ENCODE measurements around the gene SSBP3. TPM values are rescaled to one million over a fixed set of nuclear protein-coding genes. Genes with fewer than 3 reads are reported as not detected.
A peak's percentile ranks its signal among the peaks of the same experiment; 100 is the strongest.

Gene SSBP3
- total RNA-seq, 1 experiment from 2014 or later, result 115 TPM

- Mint-ChIP-seq H3K4me1 (peaks cover 26% of the 10 kb centered on the region), H3K4me3 (no peak overlapping the region), H3K36me3 (peaks cover 15% of the 10 kb centered on the region; the same call in 1 of the 2 replicates)
These were observed 180.1 kb downstream of the SSBP3 start for GRCh38 chr1:54225986-54226559.

GRCh38 chr1:54225378-54225777, 180.8 kb downstream of the SSBP3 start:
- TF ChIP-seq NR2C2 (CRISPR knock-in tag; IDR thresholded peaks at IDR 0.05) (no peak), ZNF671 (CRISPR knock-in tag; IDR thresholded peaks at IDR 0.05) (no peak), RELA (CRISPR knock-in tag; IDR thresholded peaks at IDR 0.05; ENCODE audit: borderline replicate concordance) (no peak), CREB1 (CRISPR knock-in tag; IDR thresholded peaks at IDR 0.05) (no peak)
- TF ChIP-seq, protein P1, sequence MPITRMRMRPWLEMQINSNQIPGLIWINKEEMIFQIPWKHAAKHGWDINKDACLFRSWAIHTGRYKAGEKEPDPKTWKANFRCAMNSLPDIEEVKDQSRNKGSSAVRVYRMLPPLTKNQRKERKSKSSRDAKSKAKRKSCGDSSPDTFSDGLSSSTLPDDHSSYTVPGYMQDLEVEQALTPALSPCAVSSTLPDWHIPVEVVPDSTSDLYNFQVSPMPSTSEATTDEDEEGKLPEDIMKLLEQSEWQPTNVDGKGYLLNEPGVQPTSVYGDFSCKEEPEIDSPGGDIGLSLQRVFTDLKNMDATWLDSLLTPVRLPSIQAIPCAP (CRISPR knock-in tag; IDR thresholded peaks at IDR 0.05), result no peak
- TF ChIP-seq, protein P2, sequence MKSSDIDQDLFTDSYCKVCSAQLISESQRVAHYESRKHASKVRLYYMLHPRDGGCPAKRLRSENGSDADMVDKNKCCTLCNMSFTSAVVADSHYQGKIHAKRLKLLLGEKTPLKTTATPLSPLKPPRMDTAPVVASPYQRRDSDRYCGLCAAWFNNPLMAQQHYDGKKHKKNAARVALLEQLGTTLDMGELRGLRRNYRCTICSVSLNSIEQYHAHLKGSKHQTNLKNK (CRISPR knock-in tag; IDR thresholded peaks at IDR 0.05), result no peak
- POLR2A ChIA-PET, result interaction anchor here (0.6 kb wide), 1 partner anchor 12 kb away, joined by 3 read pairs; no protein-coding TSS in a partner anchor
- ATAC-seq (no peak), DNase-seq (ENCODE audit: low spot score) (no peak)
- peaks cover 26% of the 10 kb centered on the region for H3K4me1 Mint-ChIP-seq
- no peaks in the 10 kb centered on the region for H3K9me3 Mint-ChIP-seq
- no peak overlapping the region for H3K4me3 Mint-ChIP-seq
- H3K27ac Mint-ChIP-seq, result peak overlapping the region; percentile 69; the same call in 1 of the 2 replicates
- H3K36me3 Mint-ChIP-seq, result peaks cover 10% of the 10 kb centered on the region; the same call in 1 of the 2 replicates
- H3K27me3 Mint-ChIP-seq (ENCODE audit: low read depth), result no peaks in the 10 kb centered on the region
- CTCF ChIA-PET, result no interaction called here

More at GRCh38 chr1:54225986-54226559, 180.1 kb downstream of the SSBP3 start:
- no peak overlapping the region for H3K27ac Mint-ChIP-seq
- ATAC-seq, result no peak
- H3K27me3 Mint-ChIP-seq (ENCODE audit: low read depth), result no peaks in the 10 kb centered on the region
- ChIA-PET POLR2A (interaction anchor here (0.6 kb wide), 1 partner anchor 13 kb away, joined by 3 read pairs; no protein-coding TSS in a partner anchor), CTCF (interaction anchor here (0.6 to 2.4 kb wide), 2 partner anchors 97 to 104 kb away, joined by 3 to 12 read pairs; no protein-coding TSS in a partner anchor)
- TF ChIP-seq GABPB1 (CRISPR knock-in tag; IDR thresholded peaks at IDR 0.05), result no peak
- TF ChIP-seq, protein P3, sequence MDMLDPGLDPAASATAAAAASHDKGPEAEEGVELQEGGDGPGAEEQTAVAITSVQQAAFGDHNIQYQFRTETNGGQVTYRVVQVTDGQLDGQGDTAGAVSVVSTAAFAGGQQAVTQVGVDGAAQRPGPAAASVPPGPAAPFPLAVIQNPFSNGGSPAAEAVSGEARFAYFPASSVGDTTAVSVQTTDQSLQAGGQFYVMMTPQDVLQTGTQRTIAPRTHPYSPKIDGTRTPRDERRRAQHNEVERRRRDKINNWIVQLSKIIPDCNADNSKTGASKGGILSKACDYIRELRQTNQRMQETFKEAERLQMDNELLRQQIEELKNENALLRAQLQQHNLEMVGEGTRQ (CRISPR knock-in tag; IDR thresholded peaks at IDR 0.05), result no peak
- TF ChIP-seq, protein P4, sequence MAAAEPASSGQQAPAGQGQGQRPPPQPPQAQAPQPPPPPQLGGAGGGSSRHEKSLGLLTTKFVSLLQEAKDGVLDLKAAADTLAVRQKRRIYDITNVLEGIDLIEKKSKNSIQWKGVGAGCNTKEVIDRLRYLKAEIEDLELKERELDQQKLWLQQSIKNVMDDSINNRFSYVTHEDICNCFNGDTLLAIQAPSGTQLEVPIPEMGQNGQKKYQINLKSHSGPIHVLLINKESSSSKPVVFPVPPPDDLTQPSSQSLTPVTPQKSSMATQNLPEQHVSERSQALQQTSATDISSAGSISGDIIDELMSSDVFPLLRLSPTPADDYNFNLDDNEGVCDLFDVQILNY (CRISPR knock-in tag; IDR thresholded peaks at IDR 0.05), result no peak
- TF ChIP-seq, protein P5, sequence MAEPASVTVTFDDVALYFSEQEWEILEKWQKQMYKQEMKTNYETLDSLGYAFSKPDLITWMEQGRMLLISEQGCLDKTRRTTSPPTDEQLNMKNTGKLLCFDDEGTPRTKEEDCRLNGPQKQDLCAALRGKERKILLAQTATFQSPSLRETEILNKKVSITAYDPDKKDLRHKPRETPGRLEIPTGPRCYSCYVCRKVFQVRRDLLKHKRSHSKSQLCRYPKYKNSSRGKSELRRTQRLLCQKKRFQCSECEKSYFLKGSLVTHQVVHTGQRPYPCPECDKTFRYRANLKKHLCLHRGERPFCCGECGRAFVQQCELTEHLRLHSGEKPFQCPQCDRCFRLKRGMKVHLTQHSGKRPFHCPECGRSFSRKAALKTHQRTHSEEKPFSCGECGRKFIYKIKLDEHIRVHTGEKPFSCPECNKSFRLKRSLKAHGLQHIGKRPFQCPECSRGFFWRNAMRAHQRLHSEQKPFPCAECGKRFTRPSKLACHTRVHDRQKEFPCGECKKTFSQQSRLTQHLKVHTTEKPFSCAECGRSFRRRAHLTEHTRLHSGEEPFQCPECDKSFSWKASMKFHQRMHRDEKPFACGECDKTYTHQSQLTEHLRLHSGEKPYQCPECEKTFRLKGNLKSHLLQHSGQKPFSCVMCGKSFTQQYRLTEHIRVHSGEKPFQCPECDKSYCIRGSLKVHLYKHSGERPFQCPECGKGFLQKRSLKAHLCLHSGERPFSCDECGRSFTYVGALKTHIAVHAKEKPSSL (CRISPR knock-in tag; conservative IDR thresholded peaks at IDR 0.05), result no peak
- no peak for TF ChIP-seq ATF1 (CRISPR knock-in tag; IDR thresholded peaks at IDR 0.05)
- TF ChIP-seq, protein P6, sequence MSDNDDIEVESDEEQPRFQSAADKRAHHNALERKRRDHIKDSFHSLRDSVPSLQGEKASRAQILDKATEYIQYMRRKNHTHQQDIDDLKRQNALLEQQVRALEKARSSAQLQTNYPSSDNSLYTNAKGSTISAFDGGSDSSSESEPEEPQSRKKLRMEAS (CRISPR knock-in tag; IDR thresholded peaks at IDR 0.05), result no peak
- no peak for TF ChIP-seq MYBL2 (CRISPR knock-in tag; IDR thresholded peaks at IDR 0.05)
- no peak for TF ChIP-seq NFYB (CRISPR knock-in tag; conservative IDR thresholded peaks at IDR 0.05; ENCODE audit: low read depth)
- TF ChIP-seq ZNF232 (CRISPR knock-in tag; IDR thresholded peaks at IDR 0.05), result no peak
- no peak for DNase-seq (ENCODE audit: low spot score)
- H3K9me3 Mint-ChIP-seq, result no peaks in the 10 kb centered on the region

DNA sequence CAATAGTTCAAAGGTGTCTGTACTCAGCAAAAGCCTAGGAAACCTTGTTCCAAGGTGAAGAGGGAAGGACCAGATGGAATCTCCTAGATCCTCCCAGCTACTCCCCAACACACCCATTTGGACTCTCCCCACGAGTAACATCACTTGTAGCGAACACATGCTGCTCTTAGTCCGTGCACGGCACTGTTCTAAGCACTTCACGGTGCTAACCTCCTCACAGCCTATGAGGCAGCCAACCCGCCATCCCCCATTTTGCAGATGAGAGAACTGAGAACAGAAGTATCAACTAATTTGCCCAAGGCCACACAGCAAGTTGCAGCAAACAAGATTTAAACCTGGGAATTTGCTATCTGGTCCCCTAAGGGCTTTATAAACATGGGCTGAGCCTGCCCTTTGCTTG, 182.0 kb downstream of the SSBP3 start:
- H3K9me3 Mint-ChIP-seq, result no peaks in the 10 kb centered on the region
- DNase-seq (ENCODE audit: low spot score), result no peak
- no peak overlapping the region for H3K4me3 Mint-ChIP-seq
- peak overlapping the region; percentile 46; the same call in 1 of the 2 replicates for H3K27ac Mint-ChIP-seq
- peaks cover 14% of the 10 kb centered on the region; the same call in 1 of the 2 replicates for H3K36me3 Mint-ChIP-seq
- ATAC-seq, result no peak
- TF ChIP-seq ESRRA (CRISPR knock-in tag; IDR thresholded peaks at IDR 0.05; ENCODE audit: borderline replicate concordance) (no peak), STAT6 (CRISPR knock-in tag; conservative IDR thresholded peaks at IDR 0.05; ENCODE audit: low read depth) (no peak), NFATC4 (CRISPR knock-in tag; IDR thresholded peaks at IDR 0.05) (no peak)
- no peaks in the 10 kb centered on the region for H3K27me3 Mint-ChIP-seq (ENCODE audit: low read depth)
- ChIA-PET CTCF (no interaction called here), POLR2A (no interaction called here)
- peaks cover 27% of the 10 kb centered on the region for H3K4me1 Mint-ChIP-seq

All from WTC11 (cell line).